Activated T-cell treated with anti-CD3 and anti-CD28 coated beads for 4 hours (primary cell): ENCODE data around the gene GOLGA8Q.
"Not testable (repeated sequence)": the region's sequence is repeated elsewhere in the genome, so short reads cannot be mapped to it uniquely, and the experiment has no call there.

Experiments
- DNase-seq: peaks from one replicate; pipeline ENCODE4 v3.0.0-alpha.2; 2020

GOLGA8Q gene

GRCh38 chr15:30551750-30552149, at the start of gene GOLGA8Q:
GOLGA8Q (plus strand) TSS chr15:30552050; CDS start chr15:30552078, 28 bp downstream.
- not testable (repeated sequence) for DNase-seq

- not testable (repeated sequence) for DNase-seq
These were observed 48.7 kb upstream of the GOLGA8Q start for GRCh38 chr15:30502904-30503781.

- DNase-seq = not testable (repeated sequence)
These were observed 47.5 kb upstream of the GOLGA8Q start for GRCh38 chr15:30504162-30504843.

- DNase-seq = not testable (repeated sequence)
These were observed 37.3 kb upstream of the GOLGA8Q start for GRCh38 chr15:30514545-30514944.

GRCh38 chr15:30523453-30524243, 28.2 kb upstream of the GOLGA8Q start:
- not testable (repeated sequence) for DNase-seq

- not testable (repeated sequence) for DNase-seq
These were observed 25.9 kb upstream of the GOLGA8Q start for GRCh38 chr15:30525912-30526311.

GRCh38 chr15:30529049-30529448, 22.8 kb upstream of the GOLGA8Q start:
- DNase-seq = not testable (repeated sequence)

- DNase-seq = not testable (repeated sequence)
These were observed 15.1 kb downstream of the GOLGA8Q start for GRCh38 chr15:30566949-30567348.

GRCh38 chr15:30573012-30573491, 21.2 kb downstream of the GOLGA8Q start:
- not testable (repeated sequence) for DNase-seq

GRCh38 chr15:30579394-30579970, 27.6 kb downstream of the GOLGA8Q start:
- not testable (repeated sequence) for DNase-seq

- not testable (repeated sequence) for DNase-seq
These were observed 28.9 kb downstream of the GOLGA8Q start for GRCh38 chr15:30580716-30581115.

- DNase-seq = not testable (repeated sequence)
These were observed 47.1 kb downstream of the GOLGA8Q start for GRCh38 chr15:30598953-30599352.

GRCh38 chr15:30603796-30604195, 51.9 kb downstream of the GOLGA8Q start, which contains the start of gene GOLGA8H:
GOLGA8H (plus strand) TSS chr15:30604028; CDS start chr15:30604126, 98 bp downstream.
- DNase-seq = not testable (repeated sequence)
